A172 (cell line): ENCODE results near the gene TK2. TPM values are rescaled to one million over a fixed set of nuclear protein-coding genes. Genes with fewer than 3 reads are reported as not detected.

Experiments
- DNase-seq: peaks from one replicate; pipeline ENCODE4 v3.0.0-alpha.2; 2015; ENCODE audit warnings: low spot score
- total RNA-seq: library from RNA; depleted of rRNA; stranded (reverse); fragments of >200 nt; shearing (Covaris generic); gene quantifications from 2 replicates; pipeline ENCODE4 v1.2.3, GENCODE V29; 2014

Gene TK2
- total RNA-seq, 1 experiment from 2014 or later = 35.0 TPM

GRCh38 chr16:66547101-66547989, 2.6 kb downstream of the TK2 start:
- DNase-seq = no peak

- no peak for DNase-seq
These were observed 5.7 kb downstream of the TK2 start for GRCh38 chr16:66544016-66544757.

GRCh38 chr16:66543541-66543940, 6.4 kb downstream of the TK2 start:
- no peak for DNase-seq

GRCh38 chr16:66542396-66542795, 7.5 kb downstream of the TK2 start:
- DNase-seq = no peak

- no peak for DNase-seq
These were observed 8.2 kb downstream of the TK2 start for GRCh38 chr16:66541388-66542355.

- DNase-seq = peak; percentile 29
These were observed 10.1 kb downstream of the TK2 start for GRCh38 chr16:66539623-66540469.

GRCh38 chr16:66538910-66539309, 11.0 kb downstream of the TK2 start:
- no peak for DNase-seq

GRCh38 chr16:66537236-66537635, 12.7 kb downstream of the TK2 start:
- no peak for DNase-seq

- DNase-seq = no peak
These were observed 13.4 kb downstream of the TK2 start for GRCh38 chr16:66536525-66536924.

GRCh38 chr16:66534376-66534799, 15.5 kb downstream of the TK2 start:
- no peak for DNase-seq

GRCh38 chr16:66529475-66529874, 20.4 kb downstream of the TK2 start:
- no peak for DNase-seq

- DNase-seq = no peak
These were observed 21.6 kb downstream of the TK2 start for GRCh38 chr16:66528294-66528693.

- peak; percentile 83 for DNase-seq
These were observed 24.3 kb downstream of the TK2 start for GRCh38 chr16:66525396-66526180.

- DNase-seq = no peak
These were observed 25.2 kb downstream of the TK2 start for GRCh38 chr16:66524601-66525164.

- no peak for DNase-seq
These were observed 26.0 kb downstream of the TK2 start for GRCh38 chr16:66523861-66524354.

- DNase-seq = no peak
These were observed 26.9 kb downstream of the TK2 start for GRCh38 chr16:66522816-66523590.

- DNase-seq = peak; percentile 100
These were observed 27.8 kb downstream of the TK2 start for GRCh38 chr16:66521951-66522771.

- no peak for DNase-seq
These were observed 28.6 kb downstream of the TK2 start for GRCh38 chr16:66521252-66521713.
